ENCODE data around the gene HBA2.

DNA sequence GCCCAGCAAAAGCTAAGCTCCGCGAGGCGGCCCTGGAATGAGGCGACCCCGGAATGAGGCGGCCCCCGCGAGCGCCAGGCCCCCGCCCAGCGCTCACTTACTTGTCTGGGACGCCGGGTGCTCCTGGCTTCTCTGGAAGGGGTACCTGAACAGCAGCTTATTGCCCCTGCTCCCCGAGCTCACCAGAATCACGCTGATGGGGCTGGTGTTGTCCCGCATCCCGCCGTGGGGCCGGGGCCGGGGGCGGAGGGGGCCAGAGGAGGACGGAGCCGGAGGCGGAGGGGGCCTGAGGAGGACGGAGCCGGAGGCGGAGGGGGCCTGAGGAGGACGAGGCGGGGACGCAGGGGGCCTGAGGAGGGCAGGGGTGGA, 34.6 kb upstream of the HBA2 start:
- TF ChIP-seq, protein P1, sequence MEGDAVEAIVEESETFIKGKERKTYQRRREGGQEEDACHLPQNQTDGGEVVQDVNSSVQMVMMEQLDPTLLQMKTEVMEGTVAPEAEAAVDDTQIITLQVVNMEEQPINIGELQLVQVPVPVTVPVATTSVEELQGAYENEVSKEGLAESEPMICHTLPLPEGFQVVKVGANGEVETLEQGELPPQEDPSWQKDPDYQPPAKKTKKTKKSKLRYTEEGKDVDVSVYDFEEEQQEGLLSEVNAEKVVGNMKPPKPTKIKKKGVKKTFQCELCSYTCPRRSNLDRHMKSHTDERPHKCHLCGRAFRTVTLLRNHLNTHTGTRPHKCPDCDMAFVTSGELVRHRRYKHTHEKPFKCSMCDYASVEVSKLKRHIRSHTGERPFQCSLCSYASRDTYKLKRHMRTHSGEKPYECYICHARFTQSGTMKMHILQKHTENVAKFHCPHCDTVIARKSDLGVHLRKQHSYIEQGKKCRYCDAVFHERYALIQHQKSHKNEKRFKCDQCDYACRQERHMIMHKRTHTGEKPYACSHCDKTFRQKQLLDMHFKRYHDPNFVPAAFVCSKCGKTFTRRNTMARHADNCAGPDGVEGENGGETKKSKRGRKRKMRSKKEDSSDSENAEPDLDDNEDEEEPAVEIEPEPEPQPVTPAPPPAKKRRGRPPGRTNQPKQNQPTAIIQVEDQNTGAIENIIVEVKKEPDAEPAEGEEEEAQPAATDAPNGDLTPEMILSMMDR (IDR thresholded peaks at IDR 0.05): no peak
- no peak for TF ChIP-seq POLR2AphosphoS5 (IDR thresholded peaks at IDR 0.05)
- TF ChIP-seq POLR2A (IDR thresholded peaks at IDR 0.05): no peak
- TF ChIP-seq EP300 (IDR thresholded peaks at IDR 0.05; ENCODE audit: low read depth): no peak

All from transverse colon (tissue), 4 donors.